Endothelial cell of umbilical vein (primary cell): Measurements from ENCODE around the gene RHOB.

Source experiments
- CTCF ChIP-seq, 2 donors: IDR thresholded peaks; 1 replicate in 1 of 2; 2 replicates in 1 of 2; pipeline ENCODE4 v1.5.1; 2011; ENCODE audit warnings: low read length in 2 of 2, mild to moderate bottlenecking in 2 of 2, moderate library complexity in 2 of 2, control low read depth in 1 of 2, inconsistent platforms in 1 of 2, low read depth in 1 of 2; ENCODE audit not compliant: insufficient read depth in 1 of 2; ENCODE audit errors: extremely low read depth in 1 of 2
- EZH2 ChIP-seq: IDR thresholded peaks from 2 replicates; pipeline ENCODE4 v1.6.1; 2012; ENCODE audit warnings: borderline replicate concordance, low read depth, mild to moderate bottlenecking, moderate library complexity, low read length, inconsistent platforms; ENCODE audit not compliant: severe bottlenecking
- JUN ChIP-seq: IDR thresholded peaks from 2 replicates; pipeline ENCODE4 v1.6.1; 2011; ENCODE audit warnings: borderline replicate concordance, low read depth; ENCODE audit not compliant: insufficient read length, insufficient read depth
- MAX ChIP-seq: IDR thresholded peaks from 2 replicates; pipeline ENCODE4 v1.6.1; 2011; ENCODE audit not compliant: insufficient read depth, insufficient read length
- MYC ChIP-seq: IDR thresholded peaks from one replicate; pipeline ENCODE4 v1.6.1; 2011; ENCODE audit warnings: mild to moderate bottlenecking, low read depth, low read length
- POLR2A ChIP-seq: IDR thresholded peaks from 2 replicates; pipeline ENCODE4 v1.6.1; 2012; ENCODE audit warnings: low read depth, mild to moderate bottlenecking, control low read depth, low read length
- POLR2AphosphoS5 ChIP-seq: IDR thresholded peaks from 2 replicates; pipeline ENCODE4 v1.6.1; 2012; ENCODE audit warnings: low read depth, mild to moderate bottlenecking, control low read depth, low read length, moderate library complexity; ENCODE audit not compliant: insufficient read depth

GRCh38 chr2:20483194-20483895, 36.5 kb downstream of the RHOB start:
- TF ChIP-seq POLR2A (no peak), CTCF (IDR thresholded peaks at IDR 0.05; ENCODE audit: extremely low read depth in 1 of 2, insufficient read depth in 1 of 2, low read depth in 1 of 2, low read length in 2 of 2) (no peak), EZH2 (no peak), POLR2AphosphoS5 (no peak), MYC (no peak), MAX (no peak), JUN (no peak)
